Bone marrow (tissue), 2 donors: ENCODE results near the gene POU6F2.

ENCODE experiments used
- DNase-seq, 2 donors: peaks; one replicate each; lab custom pipeline; 2025; lab: John Stamatoyannopoulos, UW

The POU6F2 gene

GRCh38 chr7:39128287-39128843 lies 150.7 kb downstream of the POU6F2 start:
- no peak for DNase-seq

- DNase-seq: no peak
Measured at GRCh38 chr7:39130274-39130673, 152.6 kb downstream of the POU6F2 start.

GRCh38 chr7:39130857-39131526 lies 153.3 kb downstream of the POU6F2 start:
- no peak for DNase-seq

GRCh38 chr7:39132306-39132705 lies 154.6 kb downstream of the POU6F2 start:
- DNase-seq: no peak

- DNase-seq: no peak
Measured at GRCh38 chr7:39133088-39133487, 155.4 kb downstream of the POU6F2 start.

GRCh38 chr7:39137480-39137879 lies 159.8 kb downstream of the POU6F2 start:
- DNase-seq: no peak

DNA sequence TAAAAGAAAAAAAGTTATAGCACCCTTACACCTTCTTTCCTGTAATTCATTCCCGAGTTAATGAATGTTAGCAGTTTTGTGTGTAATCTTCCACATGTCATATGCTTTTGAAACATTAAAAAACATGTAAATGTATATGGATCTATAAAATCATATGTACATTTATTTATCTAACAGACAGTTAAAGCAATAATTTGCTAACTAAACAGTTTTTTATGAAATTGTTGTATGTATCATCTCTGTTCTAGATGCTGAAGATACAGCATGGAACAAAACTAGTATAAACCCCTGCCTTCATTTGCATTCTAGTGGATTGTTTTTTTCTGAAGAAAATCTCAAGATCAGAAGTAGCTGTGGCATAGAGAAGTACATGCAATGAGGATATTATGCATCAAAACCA lies 165.0 kb downstream of the POU6F2 start:
- DNase-seq: no peak

DNA sequence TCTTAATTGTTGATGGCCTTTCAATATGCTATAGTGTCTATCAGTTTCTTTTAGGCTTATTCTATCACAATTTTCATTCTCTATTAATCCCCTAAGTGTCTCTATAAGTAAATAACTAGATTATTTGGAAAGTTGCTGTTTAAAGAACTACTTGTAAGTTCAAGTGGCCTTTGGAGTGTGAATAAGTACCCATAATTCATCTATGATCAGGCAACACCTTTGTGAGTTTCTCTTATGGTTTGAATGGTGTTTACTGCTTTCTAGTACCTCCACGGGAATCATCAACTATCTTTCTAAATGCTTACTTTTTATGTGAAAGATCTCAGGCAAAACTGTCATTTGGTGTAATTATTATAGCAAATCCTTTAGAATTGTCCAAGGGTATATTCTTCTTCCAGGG lies 166.7 kb downstream of the POU6F2 start:
- DNase-seq: no peak

DNA sequence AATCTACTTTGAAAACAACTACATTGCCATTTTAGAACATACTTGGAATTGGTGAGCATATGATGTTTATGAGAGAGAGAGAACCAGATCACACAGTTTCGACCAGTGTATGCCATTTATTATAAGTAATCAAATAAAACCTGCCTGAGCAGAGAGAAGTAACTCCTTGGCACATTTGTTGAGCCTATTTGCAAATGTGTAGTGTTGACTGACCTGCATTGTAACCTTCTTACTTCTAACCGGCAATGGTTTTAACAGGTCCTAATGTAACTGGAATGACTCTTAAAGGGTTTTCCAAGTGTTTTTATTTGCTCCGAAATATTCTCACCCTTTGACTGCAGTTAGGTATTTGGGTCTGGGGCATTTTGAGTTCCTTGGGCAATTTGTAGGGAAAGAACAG lies 167.6 kb downstream of the POU6F2 start:
- no peak for DNase-seq

GRCh38 chr7:39145935-39146334 lies 168.2 kb downstream of the POU6F2 start:
- no peak for DNase-seq

DNA sequence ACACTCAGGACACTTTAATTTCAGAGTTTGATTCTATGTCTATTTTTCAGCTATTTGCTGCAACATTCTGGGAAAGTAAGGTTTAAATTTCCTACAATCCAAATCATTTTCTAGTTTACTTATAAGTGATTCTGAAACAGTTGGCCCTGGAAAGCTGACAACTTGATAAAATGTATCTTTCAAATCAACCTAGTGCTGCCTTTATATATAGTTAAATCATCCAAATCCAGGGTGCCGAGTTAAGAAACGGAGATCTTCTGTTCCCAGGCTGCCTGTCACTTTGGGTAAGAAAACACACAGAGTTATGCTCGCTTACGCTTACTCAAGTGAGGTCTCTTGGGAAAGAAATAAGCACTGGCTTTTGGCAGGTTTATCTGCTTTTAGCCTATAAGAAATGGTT lies 175.0 kb downstream of the POU6F2 start:
- DNase-seq: no peak

- DNase-seq: no peak
Measured at GRCh38 chr7:39153113-39153512, 175.4 kb downstream of the POU6F2 start.

GRCh38 chr7:39153647-39154046 lies 175.9 kb downstream of the POU6F2 start:
- no peak for DNase-seq

DNA sequence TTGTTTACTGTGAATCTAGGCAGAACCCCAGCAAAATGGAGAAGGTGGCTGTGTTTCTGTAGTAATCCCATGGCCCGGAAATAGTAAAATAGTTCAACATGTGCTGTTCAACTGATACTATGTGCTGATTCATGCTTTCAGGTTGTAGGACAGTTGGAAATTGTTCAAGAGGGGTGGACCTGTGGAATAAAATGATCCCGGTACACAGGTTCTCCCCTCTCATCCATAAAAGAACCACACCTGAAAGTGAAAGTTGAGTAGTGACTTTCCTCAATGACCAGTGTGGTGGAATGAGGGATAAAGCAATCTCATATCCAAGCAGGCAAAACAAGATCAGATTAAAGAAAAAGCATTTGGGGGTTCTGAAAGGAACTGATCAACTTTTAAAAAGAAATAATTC lies 177.1 kb downstream of the POU6F2 start:
- no peak for DNase-seq

GRCh38 chr7:39158367-39158766 lies 180.7 kb downstream of the POU6F2 start:
- no peak for DNase-seq

- no peak for DNase-seq
Measured at GRCh38 chr7:39161903-39162302, 184.2 kb downstream of the POU6F2 start.

- no peak for DNase-seq
Measured at GRCh38 chr7:39164887-39165286, 187.2 kb downstream of the POU6F2 start.

- DNase-seq: no peak
Measured at GRCh38 chr7:39168403-39169098, 190.8 kb downstream of the POU6F2 start.

DNA sequence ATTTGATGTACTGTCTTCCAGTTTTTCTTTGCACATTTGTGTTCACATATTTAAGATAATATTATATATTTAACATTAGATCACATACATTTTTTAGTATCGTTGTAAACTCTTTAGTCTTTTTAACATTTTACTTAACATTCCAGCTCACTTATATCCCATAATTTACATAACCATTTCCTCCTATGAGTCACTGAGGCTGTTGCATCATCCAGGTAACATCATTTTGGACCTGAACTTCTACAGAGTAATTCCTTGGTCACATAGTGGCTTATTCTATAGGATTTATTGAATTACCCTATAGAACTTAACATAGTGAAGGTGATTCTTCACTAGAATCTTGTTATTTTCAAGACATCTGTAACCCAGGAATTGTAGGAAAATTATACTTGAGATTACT lies 194.4 kb downstream of the POU6F2 start:
- DNase-seq: no peak

GRCh38 chr7:39181398-39181797 lies 203.7 kb downstream of the POU6F2 start:
- no peak for DNase-seq

- no peak for DNase-seq
Measured at GRCh38 chr7:39183796-39184195, 206.1 kb downstream of the POU6F2 start.

GRCh38 chr7:39184391-39184790 lies 206.7 kb downstream of the POU6F2 start:
- DNase-seq: no peak

DNA sequence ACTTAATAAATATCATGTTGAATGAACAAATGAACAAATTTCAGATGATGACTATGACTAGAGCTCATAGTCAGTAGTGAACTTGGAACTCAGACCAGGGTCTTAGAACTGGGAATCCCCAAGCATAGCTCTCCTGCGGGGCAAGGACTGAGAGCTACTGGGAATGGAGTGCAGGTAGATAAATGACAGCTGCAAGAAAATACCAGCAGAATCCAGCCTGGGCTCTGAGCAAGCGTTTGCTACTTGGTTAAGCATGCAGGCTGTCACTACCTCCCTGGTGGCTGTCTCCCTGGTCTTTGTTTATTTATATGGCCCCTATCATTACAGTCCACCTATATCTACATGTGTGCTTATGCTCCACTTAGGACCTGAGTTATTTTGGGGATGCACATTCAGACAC lies 208.4 kb downstream of the POU6F2 start:
- DNase-seq: no peak

DNA sequence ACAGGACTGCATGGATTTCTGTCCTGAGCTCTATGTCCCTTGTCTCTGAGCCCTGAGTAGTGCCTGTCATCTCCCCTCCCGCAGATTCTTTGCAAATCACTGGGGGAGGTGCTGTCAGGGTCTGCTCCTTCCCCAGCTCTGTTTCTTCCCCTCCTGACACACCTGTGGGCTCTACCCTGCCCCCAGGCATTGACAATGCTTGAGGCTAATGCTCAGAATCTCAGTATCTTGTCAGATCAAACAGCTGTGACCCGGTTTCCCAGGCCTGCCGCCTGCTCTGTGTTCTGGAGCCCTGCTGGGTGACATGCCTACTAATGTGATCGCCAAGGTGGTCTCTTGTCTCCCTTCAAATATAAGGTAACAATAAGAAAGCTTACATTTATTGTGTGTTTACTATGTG lies 209.0 kb downstream of the POU6F2 start:
- no peak for DNase-seq
